H4 (cell line): ENCODE data around the gene PPP1R36. TPM values are rescaled to one million over a fixed set of nuclear protein-coding genes. Genes with fewer than 3 reads are reported as not detected.

ENCODE experiments used
- total RNA-seq: library from RNA; depleted of rRNA; stranded (reverse); fragments of >200 nt; shearing (Covaris generic); gene quantifications from 2 replicates; pipeline ENCODE4 v1.2.3, GENCODE V29; 2014; rRNA removed

PPP1R36 gene
- total RNA-seq, 1 experiment from 2014 or later: 0.64 TPM

Other genes with a start within 250 kb of the PPP1R36 start
- 38.0 and 57.8 TPM in 2 replicates for gene MTHFD1, start 161.6 kb upstream of the PPP1R36 start, total RNA-seq
- 0.81 and 1.5 TPM in 2 replicates for gene AKAP5, start 84.5 kb upstream of the PPP1R36 start, total RNA-seq
- gene ZBTB25, start 46.1 kb upstream of the PPP1R36 start, total RNA-seq: 2.3 and 2.6 TPM in 2 replicates
- 32.6 and 34.7 TPM in 2 replicates for gene ZBTB1, start 45.2 kb upstream of the PPP1R36 start, total RNA-seq
- 3.7 and 3.8 TPM in 2 replicates for gene HSPA2, start 9.2 kb upstream of the PPP1R36 start, total RNA-seq
- 4.6 and 8.9 TPM in 2 replicates for gene PLEKHG3, start 154.5 kb downstream of the PPP1R36 start, total RNA-seq